Gastrocnemius medialis (tissue), 4 donors: ENCODE measurements around the gene RABL6. TPM values are rescaled to one million over a fixed set of nuclear protein-coding genes. Genes with fewer than 3 reads are reported as not detected.
A peak's percentile ranks its signal among the peaks of the same experiment; 100 is the strongest.
"Not testable (repeated sequence)": the region's sequence is repeated elsewhere in the genome, so short reads cannot be mapped to it uniquely, and the experiment has no call there.

Experiments used
- ATAC-seq, 2 donors: fragments of 150-250 bp; one replicate each; pipeline ENCODE4 v1.9.1; 2016
- DNase-seq, 2 donors: peaks; one replicate each; pipeline ENCODE4 v3.0.0-alpha.2; 2019
- H3K27ac ChIP-seq, 4 donors: fragments of 200-600 bp; sonication (generic); 1 replicate in 1 of 4; 2 replicates in 3 of 4; pipeline ENCODE4 v1.5.1; 2016 to 2018; ENCODE audit warnings: mild to moderate bottlenecking in 2 of 4, moderate library complexity in 1 of 4
- H3K27me3 ChIP-seq, 3 donors: fragments of 200-600 bp; sonication (generic) in 2 of 3; 1 replicate in 1 of 3; 2 replicates in 2 of 3; pipeline versions ENCODE4 v1.5.1 to v1.6.0; 2016 to 2019; ENCODE audit warnings: mild to moderate bottlenecking in 1 of 3, moderate library complexity in 1 of 3
- H3K36me3 ChIP-seq, 2 donors: fragments of 200-600 bp; sonication (generic) in 1 of 2; one replicate each; pipeline ENCODE4 v1.5.1; 2017 to 2018
- H3K4me1 ChIP-seq, 2 donors: fragments of 200-600 bp; sonication (generic) in 1 of 2; one replicate each; pipeline ENCODE4 v1.5.1; 2016 to 2017; ENCODE audit warnings: mild to moderate bottlenecking in 2 of 2
- H3K4me3 ChIP-seq, 4 donors: fragments of 200-600 bp; sonication (generic) in 3 of 4; 1 replicate in 1 of 4; 2 replicates in 3 of 4; pipeline ENCODE4 v1.5.1; 2016 to 2019; ENCODE audit warnings: mild to moderate bottlenecking in 2 of 4
- H3K9me3 ChIP-seq, 3 donors: fragments of 200-600 bp; sonication (generic) in 2 of 3; 1 replicate in 1 of 3; 2 replicates in 2 of 3; pipeline ENCODE4 v1.5.1; 2016 to 2019
- POLR2A ChIP-seq, 2 donors: fragments of 450-650 bp; IDR thresholded peaks; one replicate each; pipeline ENCODE4 v1.6.1; 2017; ENCODE audit warnings: antibody characterized with exemption in 2 of 2, mild to moderate bottlenecking in 2 of 2, moderate library complexity in 2 of 2
- in situ Hi-C, 4 donors: fragments of 200-750 bp; cut with MboI; loops; one replicate each; pipeline versions ENCODE4 v1.15.0 to v1.8.0; 2017; ENCODE audit warnings: low sequenced_read_pairs in 4 of 4
- intact Hi-C: fragments of 100-400 bp; cut with DNase I; formaldehyde crosslinking; loops from one replicate; pipeline ENCODE4 v1.15.1; 2023; ENCODE audit warnings: low total_unique reads
- total RNA-seq, 4 donors: library from RNA; depleted of rRNA; stranded (reverse); fragments of >200 nt; gene quantifications; one replicate each; pipeline versions ENCODE4 v1.1.0 to v1.2.3, GENCODE V29; 2016
- TF ChIP-seq, protein P1 (sequence below), 5 experiments: fragments of 450-650 bp in 3 of 5; fragments of 200-600 bp in 2 of 5; sonication (generic) in 2 of 5; IDR thresholded peaks in 4 of 5; conservative IDR thresholded peaks in 1 of 5; 1 replicate in 4 of 5; 2 replicates in 1 of 5; pipeline ENCODE4 v1.5.1; 2016 to 2019; ENCODE audit warnings: antibody characterized with exemption in 5 of 5, mild to moderate bottlenecking in 3 of 5, moderate library complexity in 3 of 5

RABL6 gene
- total RNA-seq, 4 donors from 2014 or later: 84.9 to 121 (median 105) TPM

DNA sequence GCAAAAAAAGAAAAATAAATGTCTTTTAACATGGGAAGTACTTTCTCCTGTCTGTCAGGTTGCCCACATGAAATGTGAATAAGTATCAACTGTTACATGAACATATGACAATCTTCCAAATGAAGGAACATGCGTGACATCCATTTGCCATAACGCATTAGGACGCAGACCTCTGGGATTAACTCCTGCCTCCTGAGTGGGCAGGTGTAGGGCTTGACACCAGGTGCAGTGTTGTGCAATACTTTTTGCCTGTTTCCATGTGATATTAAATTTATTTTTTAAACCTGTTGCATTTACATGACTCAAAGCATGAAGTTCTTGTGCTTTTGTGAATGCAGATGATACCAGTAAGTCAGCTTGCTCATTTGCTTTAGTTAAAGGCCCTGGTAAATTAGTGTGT lies 25.3 kb upstream of the RABL6 start:
- Histone ChIP-seq H3K4me1 (no peaks in the 10 kb centered on the region), H3K27me3 (no peaks in the 10 kb centered on the region), H3K9me3 (no peaks in the 10 kb centered on the region), H3K36me3 (no peaks in the 10 kb centered on the region), H3K4me3 (no peak overlapping the region), H3K27ac (no peak overlapping the region)
- ATAC-seq (no peak), DNase-seq (no peak)
- in situ Hi-C loops: loop anchor here in 2 of 4 donors (10.0 to 25.0 kb wide), 2 partner anchors 155 to 252 kb away; partner anchors contain the start of genes C8G (in 1 of the 2), FBXW5 (in 1 of the 2) and FUT7 (in 1 of the 2)
- TF ChIP-seq, protein P1, sequence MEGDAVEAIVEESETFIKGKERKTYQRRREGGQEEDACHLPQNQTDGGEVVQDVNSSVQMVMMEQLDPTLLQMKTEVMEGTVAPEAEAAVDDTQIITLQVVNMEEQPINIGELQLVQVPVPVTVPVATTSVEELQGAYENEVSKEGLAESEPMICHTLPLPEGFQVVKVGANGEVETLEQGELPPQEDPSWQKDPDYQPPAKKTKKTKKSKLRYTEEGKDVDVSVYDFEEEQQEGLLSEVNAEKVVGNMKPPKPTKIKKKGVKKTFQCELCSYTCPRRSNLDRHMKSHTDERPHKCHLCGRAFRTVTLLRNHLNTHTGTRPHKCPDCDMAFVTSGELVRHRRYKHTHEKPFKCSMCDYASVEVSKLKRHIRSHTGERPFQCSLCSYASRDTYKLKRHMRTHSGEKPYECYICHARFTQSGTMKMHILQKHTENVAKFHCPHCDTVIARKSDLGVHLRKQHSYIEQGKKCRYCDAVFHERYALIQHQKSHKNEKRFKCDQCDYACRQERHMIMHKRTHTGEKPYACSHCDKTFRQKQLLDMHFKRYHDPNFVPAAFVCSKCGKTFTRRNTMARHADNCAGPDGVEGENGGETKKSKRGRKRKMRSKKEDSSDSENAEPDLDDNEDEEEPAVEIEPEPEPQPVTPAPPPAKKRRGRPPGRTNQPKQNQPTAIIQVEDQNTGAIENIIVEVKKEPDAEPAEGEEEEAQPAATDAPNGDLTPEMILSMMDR (IDR thresholded peaks at IDR 0.05 in 4 of 5, conservative IDR thresholded peaks at IDR 0.05 in 1 of 5): no peak
- TF ChIP-seq POLR2A (IDR thresholded peaks at IDR 0.05): no peak
- intact Hi-C loops: loop anchor here (10.0 kb wide), 1 partner anchor 452 kb away; the partner anchor contains the start of gene SLC34A3

DNA sequence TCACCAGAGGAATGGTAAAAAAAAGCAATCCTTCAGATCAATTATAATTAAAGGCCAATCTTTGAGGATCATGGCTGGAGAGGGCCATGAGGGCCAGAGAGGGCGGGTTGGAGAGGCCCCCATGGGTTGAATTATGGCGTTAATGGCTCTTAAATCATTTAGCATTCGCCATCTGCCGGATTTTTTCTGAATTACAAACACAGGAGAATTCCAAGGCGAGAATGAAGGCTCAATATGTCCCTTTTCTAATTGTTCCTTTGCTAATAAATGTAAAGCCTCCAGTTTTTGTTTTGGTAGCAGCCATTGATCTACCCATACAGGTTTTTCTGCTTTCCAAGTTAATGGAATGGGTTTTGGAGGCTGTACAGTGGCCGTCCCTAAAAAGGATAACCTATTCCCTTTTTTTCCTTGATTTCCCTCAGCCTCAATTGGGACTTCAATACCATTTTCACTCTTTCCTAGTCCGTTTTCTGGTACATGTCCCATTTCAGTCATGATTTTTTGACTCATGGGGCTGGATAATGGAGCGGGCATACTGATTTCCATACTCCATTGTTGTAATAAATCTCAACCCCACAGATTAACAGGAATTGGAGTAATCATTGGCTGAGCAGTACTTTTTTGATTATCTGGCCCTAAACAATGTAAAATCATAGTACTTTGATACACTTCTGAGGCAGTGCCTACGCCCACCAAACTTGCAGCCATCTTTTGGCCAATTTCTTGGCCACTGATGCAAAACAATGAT lies 23.3 kb upstream of the RABL6 start:
- H3K36me3 ChIP-seq: no peaks in the 10 kb centered on the region
- H3K27ac ChIP-seq: no peak overlapping the region
- no peaks in the 10 kb centered on the region for H3K9me3 ChIP-seq
- DNase-seq (no peak), ATAC-seq (no peak)
- no peaks in the 10 kb centered on the region for H3K27me3 ChIP-seq
- no peak overlapping the region for H3K4me3 ChIP-seq
- intact Hi-C loops (loop anchor here (10.0 kb wide), 1 partner anchor 450 kb away; the partner anchor contains the start of gene SLC34A3), in situ Hi-C loops (loop anchor here in 2 of 4 donors (10.0 to 25.0 kb wide), 2 partner anchors 153 to 250 kb away; partner anchors contain the start of genes C8G (in 1 of the 2), FBXW5 (in 1 of the 2) and FUT7 (in 1 of the 2))
- no peak for TF ChIP-seq POLR2A (IDR thresholded peaks at IDR 0.05)
- TF ChIP-seq, protein P1 (IDR thresholded peaks at IDR 0.05 in 4 of 5, conservative IDR thresholded peaks at IDR 0.05 in 1 of 5): peak in 4 of 5 experiments; percentile 11 to 50 (median 39)
- H3K4me1 ChIP-seq: no peaks in the 10 kb centered on the region

DNA sequence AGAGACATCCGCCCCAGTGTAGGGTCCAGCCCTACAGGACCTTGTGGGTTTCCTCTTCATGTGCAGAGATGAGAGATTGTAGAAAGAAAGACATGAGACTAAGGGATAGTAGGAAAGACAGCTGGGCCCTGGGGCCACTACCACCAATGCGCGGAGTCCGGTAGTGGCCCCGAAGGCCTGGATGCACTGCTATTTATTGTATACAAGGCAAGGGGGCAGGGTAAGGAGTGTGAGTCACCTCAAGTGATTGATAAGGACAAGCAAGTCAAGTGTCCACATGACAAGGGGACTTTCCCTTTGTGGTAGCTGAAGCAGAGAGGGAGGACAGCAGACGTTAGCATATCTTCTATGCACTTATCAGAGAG lies 22.8 kb upstream of the RABL6 start:
- ATAC-seq (no peak), DNase-seq (no peak)
- Histone ChIP-seq H3K4me3 (no peak overlapping the region), H3K27me3 (no peaks in the 10 kb centered on the region), H3K4me1 (peaks cover 1% of the 10 kb centered on the region in 2 donors), H3K36me3 (no peaks in the 10 kb centered on the region), H3K9me3 (no peaks in the 10 kb centered on the region), H3K27ac (no peak overlapping the region)
- no peak for TF ChIP-seq POLR2A (IDR thresholded peaks at IDR 0.05)
- TF ChIP-seq, protein P1 (IDR thresholded peaks at IDR 0.05 in 4 of 5, conservative IDR thresholded peaks at IDR 0.05 in 1 of 5): no peak
- intact Hi-C loops: loop anchor here (10.0 kb wide), 1 partner anchor 450 kb away; the partner anchor contains the start of gene SLC34A3
- in situ Hi-C loops: loop anchor here (5.0 to 25.0 kb wide), 4 partner anchors 152 to 252 kb away; partner anchors contain the start of genes FUT7 (in 2 of the 4), C8G (in 1 of the 4) and FBXW5 (in 1 of the 4)

DNA sequence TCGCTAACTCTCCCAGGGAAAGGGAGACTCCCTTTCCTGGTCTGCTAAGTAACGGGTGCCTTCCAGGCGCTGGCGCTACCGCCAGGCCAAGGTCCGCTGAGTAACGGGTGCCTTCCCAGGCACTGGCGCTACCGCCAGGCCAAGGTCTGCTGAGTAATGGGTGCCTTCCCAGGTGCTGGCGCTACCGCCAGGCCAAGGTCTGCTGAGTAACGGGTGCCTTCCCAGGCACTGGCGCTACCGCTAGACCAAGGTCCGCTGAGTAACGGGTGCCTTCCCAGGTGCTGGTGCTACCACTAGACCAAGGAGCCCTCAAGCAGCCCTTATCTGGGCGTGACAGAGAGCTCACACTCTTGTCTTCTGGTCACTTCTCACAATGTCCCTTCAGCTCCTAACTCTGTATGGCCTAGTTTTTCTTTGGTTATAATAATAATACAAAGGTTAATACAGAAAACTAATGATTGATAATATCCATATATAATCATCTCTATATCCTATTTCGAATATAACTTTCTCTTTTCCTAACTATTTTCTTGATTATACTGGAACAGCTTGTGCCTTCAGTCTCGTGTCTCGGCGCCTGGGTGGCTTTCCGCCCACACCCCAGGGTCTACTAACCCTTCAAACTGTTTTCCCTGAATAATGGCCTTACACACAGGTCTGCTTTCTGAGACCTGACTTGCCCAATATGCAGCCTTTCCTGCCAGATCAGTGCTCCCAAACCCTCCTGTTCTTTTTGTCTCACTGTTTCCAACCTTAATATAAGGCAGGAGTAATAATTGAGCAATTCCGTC lies 22.0 kb upstream of the RABL6 start:
- H3K9me3 ChIP-seq, H3K36me3 ChIP-seq, H3K4me1 ChIP-seq, DNase-seq, H3K4me3 ChIP-seq, ATAC-seq, H3K27ac ChIP-seq, H3K27me3 ChIP-seq: not testable (repeated sequence)
- in situ Hi-C loops (loop anchor here (5.0 to 25.0 kb wide), 4 partner anchors 152 to 252 kb away; partner anchors contain the start of genes FUT7 (in 2 of the 4), C8G (in 1 of the 4) and FBXW5 (in 1 of the 4)), intact Hi-C loops (loop anchor here (10.0 kb wide), 1 partner anchor 449 kb away; the partner anchor contains the start of gene SLC34A3)
